SU-DHL-6 (cell line): ENCODE results near the gene MDC1.

Experiments
- H2AFZ ChIP-seq: fragments of 200-600 bp; sonication (generic); 2 replicates; pipeline ENCODE4 v1.6.1; 2014; ENCODE audit warnings: low read depth, mild to moderate bottlenecking, moderate library complexity, mixed read lengths, antibody characterized with exemption, low read length; ENCODE audit not compliant: severe bottlenecking
- H3F3A ChIP-seq: fragments of 200-600 bp; shearing (Covaris generic); 2 replicates; pipeline ENCODE4 v1.6.0; 2016; ENCODE audit warnings: antibody characterized with exemption, mild to moderate bottlenecking; ENCODE audit not compliant: insufficient read depth
- H3K27ac ChIP-seq: fragments of 200-600 bp; sonication (generic); 2 replicates; pipeline ENCODE4 v1.5.1; 2016; ENCODE audit warnings: low read depth, mild to moderate bottlenecking, low read length, moderate library complexity, mixed read lengths
- H3K27me3 ChIP-seq: fragments of 200-600 bp; sonication (generic), shearing (Covaris generic); 2 replicates; pipeline ENCODE4 v1.6.0; 2014; ENCODE audit warnings: mild to moderate bottlenecking, low read length
- H3K36me3 ChIP-seq: fragments of 200-600 bp; sonication (generic); 2 replicates; pipeline ENCODE4 v1.6.1; 2014; ENCODE audit warnings: mild to moderate bottlenecking, low read length, mixed read lengths
- H3K4me2 ChIP-seq: fragments of 300-600, 200-600 bp; shearing (Covaris generic), sonication (generic); 2 replicates; pipeline ENCODE4 v1.6.0; 2014; ENCODE audit warnings: low read length, low read depth, mild to moderate bottlenecking; ENCODE audit not compliant: poor library complexity, severe bottlenecking
- H3K4me3 ChIP-seq: fragments of 200-600 bp; sonication (generic); 2 replicates; pipeline ENCODE4 v1.5.1; 2014; ENCODE audit warnings: antibody characterized with exemption, low read length, mild to moderate bottlenecking, mixed read lengths; ENCODE audit not compliant: insufficient read depth, poor library complexity, severe bottlenecking
- H3K79me2 ChIP-seq: fragments of 200-600 bp; sonication (generic); 2 replicates; pipeline ENCODE4 v1.6.1; 2014; ENCODE audit warnings: mild to moderate bottlenecking, low read length, moderate library complexity; ENCODE audit not compliant: insufficient read depth
- H3K9ac ChIP-seq: fragments of 200-600 bp; sonication (generic); 2 replicates; pipeline ENCODE4 v1.7.0; 2014; ENCODE audit warnings: mild to moderate bottlenecking, low read length
- H3K9me2 ChIP-seq: fragments of 200-600 bp; sonication (generic); replicated peaks from 2 replicates; pipeline ENCODE4 v1.6.1; 2014; ENCODE audit warnings: low read length; ENCODE audit not compliant: insufficient read depth
- H3K9me3 ChIP-seq: fragments of 200-600 bp; sonication (generic); 2 replicates; pipeline ENCODE4 v1.6.1; 2014; ENCODE audit warnings: low read length, mixed read lengths; ENCODE audit not compliant: insufficient read depth
- H4K20me1 ChIP-seq: fragments of 200-600 bp; sonication (generic); 2 replicates; pipeline ENCODE4 v1.6.1; 2014; ENCODE audit warnings: low read depth, mild to moderate bottlenecking, antibody characterized with exemption, low read length, moderate library complexity, mixed read lengths
- CTCF ChIP-seq: fragments of 200-600 bp; sonication (generic); IDR thresholded peaks from one replicate; pipeline ENCODE4 v1.5.1; 2017; ENCODE audit warnings: antibody characterized with exemption, mild to moderate bottlenecking, low read length, moderate library complexity; ENCODE audit not compliant: insufficient read depth, poor library complexity, severe bottlenecking
- EZH2phosphoT487 ChIP-seq: fragments of 200-600 bp; sonication (generic), shearing (Covaris generic); conservative IDR thresholded peaks from 2 replicates; pipeline ENCODE4 v1.6.1; 2018; ENCODE audit warnings: mild to moderate bottlenecking, antibody characterized with exemption, low read length, moderate library complexity, mixed read lengths

MDC1 gene

GRCh38 chr6:30688569-30688968 is 28.5 kb downstream of the MDC1 start:
- peak overlapping the region; percentile 92 for H3K4me2 ChIP-seq
- TF ChIP-seq CTCF (peak; percentile 38), EZH2phosphoT487 (no peak)
- H3K9ac ChIP-seq: peak overlapping the region; percentile 82

GRCh38 chr6:30687659-30688431 is 29.2 kb downstream of the MDC1 start:
- Histone ChIP-seq H3K9ac (peak overlapping the region; percentile 82), H3K4me2 (peak overlapping the region; percentile 92), H3K4me3 (peak overlapping the region; percentile 91), H3K79me2 (peaks cover 43% of the 10 kb centered on the region), H2AFZ (no peak overlapping the region), H4K20me1 (no peaks in the 10 kb centered on the region), H3K36me3 (no peaks in the 10 kb centered on the region), H3K9me2 (no peaks in the 10 kb centered on the region), H3K9me3 (no peaks in the 10 kb centered on the region), H3K27ac (peak overlapping the region; percentile 94), H3K27me3 (no peaks in the 10 kb centered on the region), H3F3A (peaks cover 62% of the 10 kb centered on the region)
- TF ChIP-seq CTCF (no peak), EZH2phosphoT487 (no peak)

More at GRCh38 chr6:30688569-30688968, 28.5 kb downstream of the MDC1 start:
- no peaks in the 10 kb centered on the region for H3K9me3 ChIP-seq
- H3K79me2 ChIP-seq: peaks cover 36% of the 10 kb centered on the region
- no peaks in the 10 kb centered on the region for H3K27me3 ChIP-seq
- H3K36me3 ChIP-seq: no peaks in the 10 kb centered on the region
- peaks cover 55% of the 10 kb centered on the region for H3F3A ChIP-seq
- H3K9me2 ChIP-seq: no peaks in the 10 kb centered on the region
- H3K27ac ChIP-seq: peak overlapping the region; percentile 94
- H3K4me3 ChIP-seq: no peak overlapping the region
- no peaks in the 10 kb centered on the region for H4K20me1 ChIP-seq
- H2AFZ ChIP-seq: no peak overlapping the region

- Histone ChIP-seq H3K27ac (peak overlapping the region; percentile 94), H3K4me3 (peak overlapping the region; percentile 91), H3K9me3 (no peaks in the 10 kb centered on the region), H4K20me1 (no peaks in the 10 kb centered on the region), H3K79me2 (peaks cover 51% of the 10 kb centered on the region), H3K27me3 (no peaks in the 10 kb centered on the region), H3F3A (peaks cover 63% of the 10 kb centered on the region), H2AFZ (peak overlapping the region; percentile 49), H3K9me2 (no peaks in the 10 kb centered on the region), H3K36me3 (no peaks in the 10 kb centered on the region), H3K4me2 (peak overlapping the region; percentile 92), H3K9ac (peak overlapping the region; percentile 82)
- TF ChIP-seq EZH2phosphoT487 (no peak), CTCF (no peak)
These were observed 30.0 kb downstream of the MDC1 start for GRCh38 chr6:30686908-30687658.
